GM19351 (cell line): ENCODE measurements around the gene TMC4.
"Not testable (repeated sequence)": the region's sequence is repeated elsewhere in the genome, so short reads cannot be mapped to it uniquely, and the experiment has no call there.

Source experiments
- ATAC-seq: cut with Tn5 transposase; IDR thresholded peaks from one replicate; pipeline ENCODE4 v1.9.1; 2021; ENCODE audit warnings: mild to moderate bottlenecking, moderate library complexity; ENCODE audit not compliant: unreplicated experiment

The TMC4 gene

GRCh38 chr19:54180691-54181091 is 7.7 kb upstream of the TMC4 start:
- ATAC-seq = no peak

DNA sequence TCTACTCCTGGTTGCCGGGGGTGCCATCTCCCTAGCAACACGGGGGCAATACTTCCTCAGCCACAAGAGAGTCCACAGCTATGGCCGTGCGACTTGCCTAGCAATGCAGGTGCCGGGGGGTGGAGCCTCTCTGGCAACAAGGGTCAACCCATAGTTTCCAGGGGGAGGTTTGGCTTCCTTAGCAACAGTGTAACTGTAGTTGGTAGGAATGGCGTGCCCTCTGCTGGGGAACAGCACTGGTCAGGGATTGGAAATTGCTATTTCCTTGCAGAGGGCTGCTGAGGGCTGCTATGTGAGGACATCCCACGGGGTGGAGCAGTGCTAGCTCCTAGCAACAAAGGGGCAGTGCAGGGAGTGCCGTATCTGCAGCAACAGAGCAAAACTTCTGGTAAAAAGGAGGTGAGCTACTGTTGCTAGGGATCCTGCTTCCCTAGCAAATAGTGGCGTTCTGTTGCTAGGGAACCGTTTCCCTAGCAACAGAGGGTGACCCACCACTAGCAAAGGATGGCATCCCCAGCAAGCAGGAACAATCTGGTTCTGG is 7.0 kb upstream of the TMC4 start:
- ATAC-seq = no peak

- ATAC-seq = no peak
These were observed 6.4 kb upstream of the TMC4 start for GRCh38 chr19:54179262-54179852.

DNA sequence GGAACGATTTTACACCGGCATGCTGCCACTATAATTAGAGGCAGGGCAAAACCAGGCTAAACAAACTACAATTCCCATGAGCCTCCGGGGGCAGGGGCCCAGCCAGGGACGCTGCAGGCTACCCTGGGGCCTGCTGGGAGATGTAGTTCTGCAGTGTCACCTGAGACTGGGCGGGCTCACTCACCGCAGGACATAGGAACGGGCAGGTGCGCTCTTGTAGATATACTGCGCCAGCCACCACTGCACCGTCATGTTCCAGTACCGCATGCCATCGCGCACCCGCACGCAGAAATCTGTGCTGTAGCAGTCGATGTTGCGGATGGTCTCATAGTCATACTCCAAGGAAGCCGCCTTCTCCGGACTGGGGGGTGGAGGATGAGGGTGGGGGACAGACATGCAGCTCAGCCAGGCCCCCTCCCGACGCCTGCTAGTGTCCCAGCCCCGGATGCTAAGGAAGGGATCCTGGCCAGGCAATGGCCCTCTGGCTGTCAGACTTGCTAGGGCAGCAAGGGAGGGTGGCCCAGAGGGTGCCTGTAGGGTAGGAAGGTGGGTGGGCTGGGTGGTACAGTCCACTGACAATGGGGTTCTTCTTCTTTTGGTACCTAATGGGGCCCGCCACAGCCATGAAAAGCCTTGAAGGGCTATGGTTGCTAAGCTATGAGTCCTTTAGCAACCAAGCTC is 5.8 kb upstream of the TMC4 start:
- ATAC-seq = no peak

GRCh38 chr19:54173951-54174834 is 1.2 kb upstream of the TMC4 start:
- ATAC-seq = no peak

GRCh38 chr19:54173359-54173699 is 369 bp upstream of the TMC4 start:
- no peak for ATAC-seq

- ATAC-seq = not testable (repeated sequence)
These were observed 1.1 kb downstream of the TMC4 start for GRCh38 chr19:54171736-54172431.

- no peak for ATAC-seq
These were observed 3.7 kb downstream of the TMC4 start for GRCh38 chr19:54169149-54169740.

GRCh38 chr19:54168174-54168917 is 4.6 kb downstream of the TMC4 start:
- ATAC-seq = no peak

- no peak for ATAC-seq
These were observed 7.7 kb downstream of the TMC4 start for GRCh38 chr19:54165222-54165621.

DNA sequence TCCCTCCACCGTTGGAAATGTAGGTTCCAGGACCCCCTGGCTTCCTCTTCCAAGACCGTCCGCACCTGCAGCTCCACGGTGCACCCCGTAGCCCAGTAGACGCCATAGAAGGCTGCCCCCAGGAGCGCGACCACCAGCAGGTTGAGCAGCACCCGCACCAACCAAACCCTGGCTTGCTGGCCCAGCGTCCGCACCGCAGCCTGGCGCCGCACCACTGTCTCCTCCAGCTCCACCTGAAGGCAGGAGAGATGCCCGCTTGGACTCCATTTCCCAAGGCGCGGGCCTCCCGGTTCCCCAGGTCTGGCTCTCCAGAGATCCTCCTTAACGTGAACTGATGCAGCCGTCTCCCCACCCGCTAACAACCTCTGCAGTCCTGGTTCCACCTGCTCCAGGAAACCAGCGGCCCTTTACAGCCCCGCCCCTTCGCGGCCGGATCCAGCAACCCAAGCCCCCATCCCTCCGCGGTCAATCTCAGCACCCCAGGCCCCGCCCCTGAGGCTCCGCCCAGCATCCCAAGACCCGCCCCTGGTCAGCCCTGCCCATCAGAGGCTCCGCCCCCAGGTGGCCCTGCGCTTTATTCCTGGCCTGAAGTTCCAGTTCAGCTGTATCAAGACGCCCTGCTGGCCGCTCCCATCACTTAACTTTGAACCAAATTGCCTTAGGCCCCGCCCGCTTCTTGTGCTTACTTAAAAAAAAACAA is 8.4 kb downstream of the TMC4 start:
- no peak for ATAC-seq

DNA sequence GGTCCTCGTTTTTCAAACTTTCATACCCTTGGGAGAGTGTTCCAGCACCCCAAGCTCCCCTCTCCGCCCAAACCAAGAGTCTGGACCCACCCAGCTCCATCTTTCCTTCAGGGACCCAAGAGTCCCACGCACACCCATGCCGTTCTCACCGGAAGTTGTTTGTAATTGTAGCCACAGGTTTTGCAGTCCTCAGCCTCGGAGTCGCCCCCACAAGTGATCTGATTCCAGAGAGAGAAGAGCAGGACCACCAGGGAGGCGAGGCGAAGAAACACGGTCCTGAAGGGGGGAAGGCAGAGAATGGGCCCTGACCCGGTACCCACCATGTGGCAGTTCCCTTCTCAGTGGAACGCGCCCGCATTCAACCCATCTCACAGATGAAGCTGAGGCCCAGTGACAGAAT is 10.1 kb downstream of the TMC4 start:
- no peak for ATAC-seq

DNA sequence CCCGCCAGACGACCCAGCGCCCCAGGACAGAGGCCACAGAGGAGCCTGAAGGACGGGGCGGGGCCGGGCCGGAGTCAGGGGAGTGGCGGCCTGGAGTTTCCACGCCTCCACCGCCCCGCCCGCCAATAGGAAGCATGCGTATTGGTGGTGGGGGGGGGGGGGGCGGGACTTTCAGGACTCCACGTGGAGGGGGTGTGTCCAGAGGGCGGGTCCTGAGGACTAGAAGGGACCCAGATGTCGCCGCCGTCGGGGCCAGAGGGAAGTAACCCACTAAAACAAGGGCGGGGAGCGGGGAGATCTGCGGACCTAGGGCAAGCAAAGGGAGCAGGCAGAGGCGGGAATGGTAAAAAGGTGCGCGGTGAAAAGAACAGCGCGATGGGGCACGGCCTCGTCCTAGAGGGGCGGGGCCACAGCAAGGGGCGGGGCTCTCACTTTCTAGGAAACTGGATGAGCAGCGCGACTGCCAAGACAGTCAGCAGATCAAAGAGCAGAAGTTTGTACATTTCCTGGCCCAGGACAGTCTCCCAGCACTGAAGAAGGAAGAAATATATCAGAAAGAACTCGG is 10.6 kb downstream of the TMC4 start:
- no peak for ATAC-seq

DNA sequence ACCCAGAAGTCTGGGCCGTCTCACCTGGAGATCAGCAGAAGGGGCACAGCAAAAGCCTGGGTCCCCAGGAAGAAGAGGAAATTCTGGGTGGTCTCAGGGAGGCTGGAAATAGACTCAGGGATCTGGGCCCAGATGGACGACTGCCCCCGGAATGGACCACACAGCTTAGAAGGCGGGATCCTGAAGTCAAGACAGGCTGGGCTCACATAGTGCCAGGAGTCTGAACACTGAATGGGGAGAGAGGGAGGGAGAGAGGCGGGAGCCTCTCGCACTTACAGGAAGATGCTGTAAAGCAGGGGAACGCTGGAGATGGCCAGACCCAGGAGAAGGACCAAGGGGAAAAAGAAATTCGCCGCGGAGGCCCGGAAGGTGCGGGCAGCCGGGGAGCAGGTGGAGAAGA is 12.1 kb downstream of the TMC4 start:
- ATAC-seq = no peak

DNA sequence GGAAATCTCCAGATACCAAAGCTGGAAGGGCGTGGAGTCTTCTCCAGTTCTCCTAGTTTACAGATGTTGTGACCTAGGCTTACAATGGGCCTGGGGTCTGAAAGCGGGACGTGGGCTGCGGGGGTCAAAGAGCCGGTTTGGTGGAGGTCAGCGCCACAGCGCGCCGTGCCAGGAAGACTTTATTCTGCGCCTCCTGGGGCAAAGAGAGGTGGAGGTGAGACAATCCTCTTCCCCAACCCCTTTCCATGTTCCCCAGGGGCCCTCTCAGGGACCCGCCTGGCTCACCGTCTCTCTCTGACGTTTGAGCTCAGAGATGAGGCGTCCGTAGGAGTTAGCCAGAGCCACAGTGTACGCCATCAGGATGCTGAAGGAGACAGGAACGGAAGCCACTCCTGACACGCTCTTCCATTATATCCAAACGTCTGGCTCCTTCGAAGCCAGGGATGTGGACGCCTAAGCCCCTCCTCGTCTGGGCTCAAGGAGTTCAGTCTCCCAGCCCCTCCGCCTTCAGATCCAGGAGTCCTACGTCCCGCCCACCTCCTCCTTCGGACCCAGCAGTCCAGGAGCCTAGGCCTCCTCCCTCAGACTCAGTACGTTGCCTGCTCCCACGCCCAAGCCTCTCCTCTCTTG is 12.7 kb downstream of the TMC4 start:
- ATAC-seq = no peak

DNA sequence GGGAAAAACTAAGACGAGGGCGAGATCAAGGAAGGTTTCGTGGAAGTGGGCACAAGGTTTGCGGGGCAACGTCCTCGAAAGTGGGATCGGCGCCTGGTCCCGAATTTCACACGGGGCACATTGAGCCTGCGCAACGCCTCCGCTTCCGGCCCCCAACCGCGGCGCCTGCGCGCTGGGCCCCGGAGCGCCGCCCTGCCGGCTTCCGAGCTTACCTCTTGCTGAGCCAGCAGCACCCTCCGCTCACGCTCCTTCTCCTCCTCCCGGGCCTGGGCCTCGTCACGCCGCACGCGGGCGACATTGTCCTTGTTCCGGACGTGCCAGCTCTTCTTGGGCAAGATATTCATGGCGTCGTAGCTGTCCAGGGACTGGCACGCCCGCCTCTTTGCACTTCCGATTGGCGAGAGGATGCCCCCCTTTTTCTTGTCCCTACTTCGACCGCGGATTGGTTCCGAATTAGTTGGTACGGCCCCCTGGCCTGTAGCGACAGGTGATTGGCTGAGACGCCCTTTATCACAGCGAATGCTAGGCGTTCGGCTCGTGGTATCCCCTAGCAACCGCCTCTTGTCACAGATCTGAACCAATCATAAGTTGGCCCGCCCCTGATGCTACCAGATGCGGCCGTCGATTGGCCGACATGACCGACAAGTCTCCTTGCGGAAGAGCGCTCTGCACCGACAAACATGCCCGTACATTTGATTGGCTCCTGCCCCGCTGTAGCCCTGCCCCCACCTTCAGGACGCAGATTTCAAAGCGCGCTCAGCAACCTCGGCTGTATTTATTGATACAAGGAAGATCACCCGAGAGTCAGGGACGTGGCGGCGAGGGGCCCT is 13.4 kb downstream of the TMC4 start, which contains the start of gene LENG1:
LENG1 (minus strand) TSS at position 370 of the 830 bp plus-strand sequence; CDS start at position 344, 26 bp downstream.
- ATAC-seq = peak; percentile 89

GRCh38 chr19:54158812-54159351 is 14.1 kb downstream of the TMC4 start:
- ATAC-seq = no peak
